Ascending aorta (tissue), 2 donors: ENCODE measurements around the gene NUAK2. TPM values are rescaled to one million over a fixed set of nuclear protein-coding genes. Genes with fewer than 3 reads are reported as not detected.
A peak's percentile ranks its signal among the peaks of the same experiment; 100 is the strongest.
"Not testable (repeated sequence)": the region's sequence is repeated elsewhere in the genome, so short reads cannot be mapped to it uniquely, and the experiment has no call there.

Source experiments
- DNase-seq, 2 donors: peaks; one replicate each; pipeline ENCODE4 v3.0.0-alpha.2; 2019; ENCODE audit warnings: low spot score in 2 of 2
- H3K27ac ChIP-seq, 2 donors: fragments of 200-600 bp; sonication (generic); one replicate each; pipeline ENCODE4 v1.5.1; 2016 to 2017; ENCODE audit warnings: mild to moderate bottlenecking in 1 of 2
- H3K27me3 ChIP-seq: fragments of 200-600 bp; sonication (generic); one replicate; pipeline ENCODE4 v1.5.1; 2017
- H3K36me3 ChIP-seq, 2 donors: fragments of 200-600 bp; sonication (generic); one replicate each; pipeline ENCODE4 v1.5.1; 2016
- H3K4me1 ChIP-seq, 2 donors: fragments of 200-600 bp; sonication (generic); one replicate each; pipeline ENCODE4 v1.5.1; 2016 to 2017; ENCODE audit warnings: mild to moderate bottlenecking in 1 of 2
- H3K4me3 ChIP-seq, 2 donors: fragments of 200-600 bp; sonication (generic); one replicate each; pipeline ENCODE4 v1.5.1; 2016 to 2017; ENCODE audit warnings: mild to moderate bottlenecking in 1 of 2
- H3K9me3 ChIP-seq, 2 donors: fragments of 200-600 bp; sonication (generic); one replicate each; pipeline ENCODE4 v1.5.1; 2016
- intact Hi-C: fragments of 100-400 bp; cut with DNase I; formaldehyde crosslinking; loops from one replicate; pipeline ENCODE4 v1.15.1; 2023
- total RNA-seq: library from RNA; depleted of rRNA; stranded (reverse); fragments of >200 nt; gene quantifications from one replicate; pipeline ENCODE4 v1.1.0, GENCODE V29; 2016
- TF ChIP-seq, protein P1 (sequence below), 3 experiments: fragments of 200-600 bp in 2 of 3; fragments of 450-650 bp in 1 of 3; sonication (generic) in 2 of 3; IDR thresholded peaks; one replicate each; pipeline ENCODE4 v1.5.1; 2016 to 2019; ENCODE audit warnings: antibody characterized with exemption in 3 of 3, mild to moderate bottlenecking in 1 of 3, moderate library complexity in 1 of 3

The NUAK2 gene
- 0.85 TPM for total RNA-seq

DNA sequence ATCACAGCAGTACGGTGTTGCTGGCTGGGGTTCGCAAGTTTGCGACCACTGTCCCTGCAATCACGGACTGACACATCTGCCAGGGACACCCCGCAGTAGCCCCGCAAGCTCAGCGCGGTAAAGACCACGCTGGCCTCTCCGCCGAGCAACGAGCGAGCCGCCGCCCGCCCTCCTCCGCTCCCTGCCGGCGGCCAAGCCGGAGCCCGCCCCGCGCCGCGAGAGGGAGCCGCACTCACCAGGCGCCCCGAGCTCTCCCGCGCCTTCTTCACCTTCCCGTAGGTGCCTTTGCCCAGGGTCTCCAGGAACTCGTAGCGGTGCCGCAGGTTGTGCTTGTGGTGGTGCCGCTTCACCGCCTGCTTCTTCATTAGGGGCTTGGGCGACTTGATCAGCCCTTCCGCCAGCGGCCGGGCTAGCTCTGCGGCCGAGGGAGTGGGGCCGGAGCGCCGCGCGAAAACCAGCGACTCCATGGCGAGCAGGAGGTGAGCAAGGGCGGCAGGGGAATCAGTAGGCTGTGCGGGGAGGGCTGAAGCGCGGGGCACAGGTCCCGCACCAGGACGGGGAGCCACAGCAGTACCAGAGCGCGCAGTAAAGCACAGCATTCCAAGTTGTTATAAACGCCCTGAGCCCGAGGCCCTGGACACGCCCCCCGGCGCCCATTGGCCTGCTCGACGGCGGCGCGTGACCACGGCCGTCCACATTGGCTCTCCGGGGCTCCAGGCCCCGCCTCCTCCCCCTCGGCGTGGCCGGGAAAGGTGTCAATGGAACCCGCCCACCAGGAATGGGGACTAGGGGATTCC lies at the start of gene NUAK2:
Gene NUAK2 (minus strand): TSS at position 584 of the 797 bp plus-strand sequence. CDS start 117 bp downstream, at position 467.
- peak; percentile 63 to 92 for DNase-seq
- intact Hi-C loops: loop anchor here (10.0 kb wide), 1 partner anchor 177 kb away; no protein-coding TSS in a partner anchor
- Histone ChIP-seq H3K27ac (peak within 1 kb of the TSS; percentile 21 to 40), H3K36me3 (no peaks in the 10 kb centered on the region), H3K9me3 (no peaks in the 10 kb centered on the region), H3K4me3 (peak within 1 kb of the TSS; percentile 79 to 87), H3K27me3 (no peaks in the 10 kb centered on the region), H3K4me1 (peaks cover 0 to 21% of the 10 kb centered on the region in 2 donors)
- TF ChIP-seq, protein P1, sequence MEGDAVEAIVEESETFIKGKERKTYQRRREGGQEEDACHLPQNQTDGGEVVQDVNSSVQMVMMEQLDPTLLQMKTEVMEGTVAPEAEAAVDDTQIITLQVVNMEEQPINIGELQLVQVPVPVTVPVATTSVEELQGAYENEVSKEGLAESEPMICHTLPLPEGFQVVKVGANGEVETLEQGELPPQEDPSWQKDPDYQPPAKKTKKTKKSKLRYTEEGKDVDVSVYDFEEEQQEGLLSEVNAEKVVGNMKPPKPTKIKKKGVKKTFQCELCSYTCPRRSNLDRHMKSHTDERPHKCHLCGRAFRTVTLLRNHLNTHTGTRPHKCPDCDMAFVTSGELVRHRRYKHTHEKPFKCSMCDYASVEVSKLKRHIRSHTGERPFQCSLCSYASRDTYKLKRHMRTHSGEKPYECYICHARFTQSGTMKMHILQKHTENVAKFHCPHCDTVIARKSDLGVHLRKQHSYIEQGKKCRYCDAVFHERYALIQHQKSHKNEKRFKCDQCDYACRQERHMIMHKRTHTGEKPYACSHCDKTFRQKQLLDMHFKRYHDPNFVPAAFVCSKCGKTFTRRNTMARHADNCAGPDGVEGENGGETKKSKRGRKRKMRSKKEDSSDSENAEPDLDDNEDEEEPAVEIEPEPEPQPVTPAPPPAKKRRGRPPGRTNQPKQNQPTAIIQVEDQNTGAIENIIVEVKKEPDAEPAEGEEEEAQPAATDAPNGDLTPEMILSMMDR (IDR thresholded peaks at IDR 0.05): peak in 2 of 3 experiments; percentile 17 to 37

- Histone ChIP-seq H3K4me3 (no peak overlapping the region), H3K9me3 (no peaks in the 10 kb centered on the region), H3K36me3 (no peaks in the 10 kb centered on the region), H3K27ac (peak overlapping the region in 1 of 2 donors; percentile 21), H3K4me1 (peaks cover 7 to 27% of the 10 kb centered on the region in 2 donors), H3K27me3 (no peaks in the 10 kb centered on the region)
- TF ChIP-seq, protein P1 (IDR thresholded peaks at IDR 0.05): no peak
- intact Hi-C loops: no loop called here
- no peak for DNase-seq
Measured at GRCh38 chr1:205370780-205371179, 49.2 kb upstream of the NUAK2 start.

DNA sequence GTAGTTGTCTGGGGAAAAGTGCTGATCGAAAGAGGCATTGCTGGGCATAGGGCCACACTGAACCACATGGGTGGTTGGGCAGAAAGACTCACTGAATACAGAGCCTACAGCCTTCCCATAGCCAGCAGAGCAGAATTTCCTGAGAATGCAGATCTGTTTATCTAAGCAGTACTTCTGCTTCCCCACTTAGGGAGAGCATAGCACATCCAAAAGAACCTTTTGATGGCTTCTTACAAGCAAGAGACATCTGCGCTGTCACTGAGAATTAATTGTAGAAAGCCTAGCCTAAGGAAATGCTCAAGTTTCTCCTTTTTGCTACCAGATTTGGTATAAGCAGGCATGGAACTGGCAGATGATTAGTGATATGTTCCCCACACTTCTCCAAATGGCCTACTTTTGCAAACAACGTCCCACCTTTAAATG lies 48.2 kb upstream of the NUAK2 start:
- TF ChIP-seq, protein P1 (IDR thresholded peaks at IDR 0.05): no peak
- Histone ChIP-seq H3K4me1 (peaks cover 4 to 22% of the 10 kb centered on the region in 2 donors), H3K27me3 (no peaks in the 10 kb centered on the region), H3K4me3 (no peak overlapping the region), H3K9me3 (no peaks in the 10 kb centered on the region), H3K27ac (peak overlapping the region in 1 of 2 donors; percentile 34), H3K36me3 (no peaks in the 10 kb centered on the region)
- intact Hi-C loops: no loop called here
- DNase-seq: no peak

DNA sequence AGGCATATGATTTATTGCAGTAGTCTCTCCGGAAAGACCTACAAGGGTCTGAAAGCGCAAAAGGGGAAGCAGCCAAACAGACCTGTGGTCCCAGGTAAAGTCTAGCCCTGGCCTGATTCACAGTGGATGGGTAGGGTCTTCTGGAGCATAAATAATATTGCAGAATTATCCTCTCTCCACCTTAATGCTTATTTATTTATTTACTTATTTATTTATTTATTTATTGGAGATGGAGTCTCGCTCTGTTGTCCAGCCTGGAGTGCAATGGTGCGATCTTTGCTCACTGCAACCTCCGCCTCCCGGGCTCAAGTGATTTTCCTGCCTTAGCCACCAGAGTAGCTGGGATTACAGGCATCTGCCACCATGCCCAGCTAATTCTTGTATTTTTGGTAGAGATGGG lies 46.9 kb upstream of the NUAK2 start:
- no peak overlapping the region for H3K27ac ChIP-seq

GRCh38 chr1:205365945-205366463 lies 44.5 kb upstream of the NUAK2 start:
- Histone ChIP-seq H3K27ac (no peak overlapping the region), H3K9me3 (no peaks in the 10 kb centered on the region), H3K4me1 (no peaks in the 10 kb centered on the region), H3K36me3 (no peaks in the 10 kb centered on the region), H3K4me3 (no peak overlapping the region), H3K27me3 (no peaks in the 10 kb centered on the region)
- intact Hi-C loops: no loop called here
- TF ChIP-seq, protein P1 (IDR thresholded peaks at IDR 0.05): no peak
- no peak for DNase-seq

More for the DNA sequence above, 46.9 kb upstream of the NUAK2 start:
- TF ChIP-seq, protein P1 (IDR thresholded peaks at IDR 0.05): no peak
- intact Hi-C loops: no loop called here
- Histone ChIP-seq H3K4me1 (peaks cover 0 to 11% of the 10 kb centered on the region in 2 donors), H3K4me3 (no peak overlapping the region), H3K36me3 (no peaks in the 10 kb centered on the region), H3K9me3 (no peaks in the 10 kb centered on the region), H3K27me3 (no peaks in the 10 kb centered on the region)
- DNase-seq: no peak

GRCh38 chr1:205365086-205365485 lies 43.5 kb upstream of the NUAK2 start:
- DNase-seq, H3K4me1 ChIP-seq, H3K27ac ChIP-seq, H3K4me3 ChIP-seq, H3K36me3 ChIP-seq, intact Hi-C loops, H3K27me3 ChIP-seq, H3K9me3 ChIP-seq: not testable (repeated sequence)
